Glomerular endothelial cell (primary cell): ENCODE data around the gene MALT1. TPM values are rescaled to one million over a fixed set of nuclear protein-coding genes. Genes with fewer than 3 reads are reported as not detected.
"Not testable (repeated sequence)": the region's sequence is repeated elsewhere in the genome, so short reads cannot be mapped to it uniquely, and the experiment has no call there.

Experiments
- DNase-seq: peaks from one replicate; pipeline ENCODE4 v3.0.0-alpha.2; 2011; ENCODE audit warnings: low read depth, low spot score; ENCODE audit errors: extremely low read depth
- total RNA-seq: library from RNA; depleted of rRNA; stranded (reverse); fragments of >200 nt; gene quantifications from 2 replicates; pipeline ENCODE4 v1.2.3, GENCODE V29; 2015

Gene MALT1
- total RNA-seq, 1 donor from 2014 or later: 9.2 TPM

GRCh38 chr18:58730618-58731017, 59.4 kb downstream of the MALT1 start:
- DNase-seq: no peak

- DNase-seq: no peak
These were observed 61.2 kb downstream of the MALT1 start for GRCh38 chr18:58732471-58732870.

GRCh38 chr18:58733866-58734265, 62.6 kb downstream of the MALT1 start:
- DNase-seq: no peak

GRCh38 chr18:58738322-58738721, 67.1 kb downstream of the MALT1 start:
- no peak for DNase-seq

- no peak for DNase-seq
These were observed 74.6 kb downstream of the MALT1 start for GRCh38 chr18:58745914-58746313.

- no peak for DNase-seq
These were observed 77.8 kb downstream of the MALT1 start for GRCh38 chr18:58748899-58749595.

GRCh38 chr18:58753976-58754375, 82.7 kb downstream of the MALT1 start:
- DNase-seq: no peak

- DNase-seq: no peak
These were observed 83.3 kb downstream of the MALT1 start for GRCh38 chr18:58754544-58755068.

- DNase-seq: no peak
These were observed 84.2 kb downstream of the MALT1 start for GRCh38 chr18:58755304-58756010.

GRCh38 chr18:58756148-58756547, 84.9 kb downstream of the MALT1 start:
- no peak for DNase-seq

- DNase-seq: no peak
These were observed 85.5 kb downstream of the MALT1 start for GRCh38 chr18:58756596-58757240.

GRCh38 chr18:58757351-58757750, 86.1 kb downstream of the MALT1 start:
- not testable (repeated sequence) for DNase-seq

- no peak for DNase-seq
These were observed 86.8 kb downstream of the MALT1 start for GRCh38 chr18:58758046-58758445.

GRCh38 chr18:58758606-58759005, 87.3 kb downstream of the MALT1 start:
- no peak for DNase-seq

GRCh38 chr18:58761241-58761969, 90.1 kb downstream of the MALT1 start:
- DNase-seq: no peak

GRCh38 chr18:58761970-58762780, 90.9 kb downstream of the MALT1 start:
- DNase-seq: no peak

GRCh38 chr18:58762781-58763171, 91.5 kb downstream of the MALT1 start:
- DNase-seq: no peak

GRCh38 chr18:58766164-58766563, 94.9 kb downstream of the MALT1 start:
- no peak for DNase-seq

- DNase-seq: no peak
These were observed 95.7 kb downstream of the MALT1 start for GRCh38 chr18:58766946-58767345.

- no peak for DNase-seq
These were observed 97.2 kb downstream of the MALT1 start for GRCh38 chr18:58768293-58768974.
